Activated CD8-positive, alpha-beta T cell treated with anti-CD3 and anti-CD28 coated beads, Interleukin-2, amount 10 ng/mL, durations not matched to agents 7 days and 5 days (primary cell): ENCODE measurements around the gene B3GALNT2. TPM values are rescaled to one million over a fixed set of nuclear protein-coding genes. Genes with fewer than 3 reads are reported as not detected.

Experiments
- ATAC-seq: fragments of 150-1000 bp; cut with Tn5 transposase; one replicate; pipeline ENCODE4 v1.10.0; 2021; ENCODE audit warnings: moderate library complexity
- CTCF ChIA-PET: fragments of 350-600 bp; sonication (Branson Sonifier 250); formaldehyde crosslinking; loops from one replicate; lab custom pipeline; 2021; ENCODE audit warnings: antibody characterized with exemption; lab: Charles Lee
- POLR2A ChIA-PET: fragments of 350-600 bp; sonication (Branson Sonifier 250); formaldehyde crosslinking; loops from one replicate; lab custom pipeline; 2021; ENCODE audit warnings: antibody characterized with exemption; lab: Charles Lee
- DNase-seq: peaks from one replicate; pipeline ENCODE4 v3.0.0-alpha.2; 2020
- H3K27ac Mint-ChIP-seq: one replicate; pipeline ENCODE4 v1.8.0; 2021; ENCODE audit warnings: mild to moderate bottlenecking, mixed read lengths
- H3K27me3 Mint-ChIP-seq: one replicate; pipeline ENCODE4 v1.8.0; 2021; ENCODE audit warnings: low read depth, mixed read lengths
- H3K36me3 Mint-ChIP-seq: one replicate; pipeline ENCODE4 v1.8.0; 2021; ENCODE audit warnings: low read depth, mixed read lengths
- H3K4me1 Mint-ChIP-seq: one replicate; pipeline ENCODE4 v1.8.0; 2021; ENCODE audit warnings: low read depth, mixed read lengths
- H3K4me3 Mint-ChIP-seq: one replicate; pipeline ENCODE4 v1.8.0; 2021; ENCODE audit warnings: mild to moderate bottlenecking, mixed read lengths
- H3K9me3 Mint-ChIP-seq: one replicate; pipeline ENCODE4 v1.8.0; 2022; ENCODE audit warnings: mixed read lengths; ENCODE audit not compliant: insufficient read depth
- total RNA-seq, 2 experiments: library from RNA; stranded (reverse); gene quantifications; one replicate each; pipeline ENCODE4 v1.2.3, GENCODE V29; 2021

Gene B3GALNT2
- total RNA-seq, 2 experiments from 2014 or later, result 12.9 to 13.0 TPM

DNA sequence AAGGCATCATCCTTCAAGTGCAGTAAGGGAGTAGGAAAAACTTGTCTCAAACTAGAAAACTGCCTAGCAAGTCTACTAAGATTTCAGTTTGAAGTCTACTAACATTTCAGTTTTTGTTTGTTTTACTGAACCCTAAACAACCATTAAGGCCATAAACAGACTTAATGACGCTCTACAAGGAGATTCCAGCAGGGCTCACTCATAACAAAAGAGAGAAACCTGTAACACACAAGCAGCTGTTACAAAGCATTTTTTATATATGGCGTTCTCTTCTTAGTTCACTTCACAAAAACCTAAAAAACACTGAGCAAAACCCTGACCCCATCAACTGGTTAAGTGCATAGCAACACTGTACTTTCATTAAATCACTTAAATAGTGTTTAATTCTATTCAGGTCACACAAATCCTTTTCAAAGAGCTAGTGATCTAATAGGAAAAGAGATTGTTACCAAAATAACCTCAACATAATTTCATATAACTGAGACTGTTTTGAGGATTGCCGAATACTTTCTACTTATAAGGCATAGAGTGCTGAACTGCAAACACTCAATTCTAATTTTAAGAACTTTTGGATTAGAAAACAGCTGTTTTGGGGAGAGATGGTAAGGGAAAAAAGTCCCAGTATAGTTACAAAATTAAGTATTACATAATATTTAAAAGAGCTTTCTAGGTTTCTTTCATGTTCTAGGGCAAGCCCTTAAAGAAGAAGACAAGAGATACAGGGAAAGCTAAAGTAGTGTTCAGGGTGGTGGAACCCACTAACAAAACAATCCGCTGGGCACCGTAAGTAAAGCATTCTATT, 1.4 kb downstream of the B3GALNT2 start:
- no peak for ATAC-seq
- DNase-seq, result no peak
- H3K4me1 Mint-ChIP-seq, result peaks cover 19% of the 10 kb centered on the region
- H3K27me3 Mint-ChIP-seq, result no peaks in the 10 kb centered on the region
- POLR2A ChIA-PET, result interaction anchor here (1.2 to 1.5 kb wide), 3 partner anchors 10 to 342 kb away, joined by 4 read pairs; partner anchors contain the start of gene RBM34
- CTCF ChIA-PET, result interaction anchor here (0.7 to 3.0 kb wide), 10 partner anchors 9 to 469 kb away, joined by 3 to 28 read pairs (median 3); no protein-coding TSS in a partner anchor
- H3K27ac Mint-ChIP-seq, result peak overlapping the region; percentile 83
- peaks cover 3% of the 10 kb centered on the region for H3K36me3 Mint-ChIP-seq
- H3K9me3 Mint-ChIP-seq, result no peaks in the 10 kb centered on the region
- H3K4me3 Mint-ChIP-seq, result peak overlapping the region; percentile 90

DNA sequence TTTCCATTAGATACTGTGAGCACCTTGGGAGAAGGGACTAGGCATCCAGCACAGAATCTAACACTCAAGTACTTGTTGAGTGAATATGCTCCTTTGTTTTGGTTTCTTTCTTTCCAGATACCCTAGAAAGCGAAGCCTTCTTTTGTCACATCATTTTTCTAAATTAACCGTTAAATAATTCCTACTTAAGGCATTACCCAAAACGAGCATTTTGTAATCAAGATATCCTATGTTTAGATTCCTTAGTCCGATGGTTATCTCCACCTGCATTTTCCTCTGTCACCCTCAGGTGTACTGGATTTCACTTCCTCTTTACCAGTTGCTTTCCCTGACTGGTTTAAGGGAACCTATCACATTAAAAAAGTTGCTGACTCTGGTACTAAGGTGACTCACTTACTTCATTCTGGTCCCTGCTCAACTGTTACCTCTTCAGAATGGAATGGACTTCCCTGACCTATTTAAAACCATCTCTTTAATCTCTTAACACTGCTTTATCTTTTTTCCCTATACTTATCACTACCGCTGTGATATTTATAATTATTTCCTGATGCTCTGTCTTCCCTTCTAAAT, 3.2 kb downstream of the B3GALNT2 start:
- DNase-seq (no peak), ATAC-seq (no peak)
- no peak overlapping the region for H3K27ac Mint-ChIP-seq
- H3K36me3 Mint-ChIP-seq, result peaks cover 3% of the 10 kb centered on the region
- H3K27me3 Mint-ChIP-seq, result no peaks in the 10 kb centered on the region
- no peak overlapping the region for H3K4me3 Mint-ChIP-seq
- peaks cover 13% of the 10 kb centered on the region for H3K4me1 Mint-ChIP-seq
- ChIA-PET POLR2A (no interaction called here), CTCF (no interaction called here)
- no peaks in the 10 kb centered on the region for H3K9me3 Mint-ChIP-seq

DNA sequence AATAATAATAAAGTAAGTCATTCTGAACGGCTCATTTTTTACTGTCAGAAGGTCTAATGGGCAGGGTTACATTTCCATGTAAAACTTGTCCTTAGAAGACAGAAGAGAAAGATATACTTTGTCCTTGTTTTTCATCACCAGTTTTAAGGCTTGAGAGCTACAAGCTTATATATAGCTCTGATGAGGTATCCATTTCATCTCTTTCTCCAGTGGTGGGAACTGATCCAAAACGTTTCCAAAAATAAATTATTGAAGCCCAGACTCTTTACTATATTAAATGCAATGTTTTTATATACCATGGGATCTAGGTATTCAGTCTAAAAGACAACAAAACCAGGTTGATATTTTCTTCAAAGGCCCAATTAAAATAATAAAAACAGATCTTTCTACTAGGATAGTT, 8.7 kb downstream of the B3GALNT2 start:
- ChIA-PET CTCF (interaction anchor here (1.5 to 3.9 kb wide), 2 partner anchors 8 kb away, joined by 5 to 28 read pairs; partner anchors contain the start of gene B3GALNT2), POLR2A (no interaction called here)
- no peak overlapping the region for H3K4me3 Mint-ChIP-seq
- H3K27me3 Mint-ChIP-seq, result no peaks in the 10 kb centered on the region
- H3K9me3 Mint-ChIP-seq, result no peaks in the 10 kb centered on the region
- DNase-seq, result no peak
- peaks cover 24% of the 10 kb centered on the region for H3K36me3 Mint-ChIP-seq
- no peak for ATAC-seq
- peaks cover 20% of the 10 kb centered on the region for H3K4me1 Mint-ChIP-seq
- H3K27ac Mint-ChIP-seq, result no peak overlapping the region

DNA sequence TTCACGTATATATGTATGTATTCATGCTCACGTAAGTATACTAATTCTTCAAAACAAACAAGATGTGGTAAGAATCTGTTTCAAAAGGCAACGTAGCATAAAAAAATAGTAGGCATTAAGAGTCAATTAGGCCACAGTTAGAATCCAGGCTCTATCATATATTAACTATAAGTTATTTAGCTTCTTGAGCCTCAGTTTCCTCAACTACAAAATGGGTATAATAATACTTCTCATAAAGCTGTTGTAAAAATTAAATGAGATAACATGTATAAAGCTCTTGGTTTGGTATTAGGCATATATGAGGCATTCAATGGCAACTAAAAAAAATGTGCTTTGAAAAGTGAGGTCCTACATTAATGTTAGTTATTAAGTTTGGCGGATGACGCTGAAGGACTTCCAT, 9.2 kb downstream of the B3GALNT2 start:
- CTCF ChIA-PET, result interaction anchor here (0.7 to 3.9 kb wide), 2 partner anchors 9 to 13 kb away, joined by 3 to 28 read pairs; partner anchors contain the start of gene B3GALNT2
- ATAC-seq (no peak), DNase-seq (no peak)
- H3K27ac Mint-ChIP-seq, result no peak overlapping the region
- peaks cover 20% of the 10 kb centered on the region for H3K4me1 Mint-ChIP-seq
- no peaks in the 10 kb centered on the region for H3K27me3 Mint-ChIP-seq
- POLR2A ChIA-PET, result interaction anchor here (1.5 kb wide), 1 partner anchor 9 kb away, joined by 6 read pairs; the partner anchor contains the start of gene B3GALNT2
- no peak overlapping the region for H3K4me3 Mint-ChIP-seq
- peaks cover 24% of the 10 kb centered on the region for H3K36me3 Mint-ChIP-seq
- H3K9me3 Mint-ChIP-seq, result no peaks in the 10 kb centered on the region

DNA sequence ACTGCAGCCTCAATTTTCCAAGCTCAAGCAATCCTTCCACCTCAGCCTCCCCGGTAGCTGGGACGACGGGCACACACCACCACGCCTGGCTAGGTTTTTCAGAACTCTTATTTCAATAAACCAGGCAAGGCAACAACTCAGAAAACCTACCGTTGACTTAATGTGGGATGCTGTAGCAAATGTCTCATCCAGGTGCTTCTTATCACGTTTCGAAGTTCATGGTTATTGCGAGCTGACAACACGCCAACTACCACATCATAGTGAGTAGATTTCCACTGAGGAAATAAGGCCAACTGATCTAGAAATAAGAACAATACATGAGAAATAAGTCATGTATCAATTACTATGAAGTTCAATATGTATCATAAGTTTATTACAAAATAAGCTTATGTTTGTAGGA, 9.7 kb downstream of the B3GALNT2 start:
- Mint-ChIP-seq H3K9me3 (no peaks in the 10 kb centered on the region), H3K4me3 (no peak overlapping the region), H3K27me3 (no peaks in the 10 kb centered on the region), H3K4me1 (peaks cover 20% of the 10 kb centered on the region), H3K27ac (no peak overlapping the region), H3K36me3 (peaks cover 24% of the 10 kb centered on the region)
- DNase-seq (no peak), ATAC-seq (no peak)
- POLR2A ChIA-PET, result interaction anchor here (1.5 kb wide), 1 partner anchor 10 kb away, joined by 6 read pairs; the partner anchor contains the start of gene B3GALNT2
- CTCF ChIA-PET, result interaction anchor here (0.7 to 3.9 kb wide), 2 partner anchors 9 to 12 kb away, joined by 3 to 28 read pairs; partner anchors contain the start of gene B3GALNT2

DNA sequence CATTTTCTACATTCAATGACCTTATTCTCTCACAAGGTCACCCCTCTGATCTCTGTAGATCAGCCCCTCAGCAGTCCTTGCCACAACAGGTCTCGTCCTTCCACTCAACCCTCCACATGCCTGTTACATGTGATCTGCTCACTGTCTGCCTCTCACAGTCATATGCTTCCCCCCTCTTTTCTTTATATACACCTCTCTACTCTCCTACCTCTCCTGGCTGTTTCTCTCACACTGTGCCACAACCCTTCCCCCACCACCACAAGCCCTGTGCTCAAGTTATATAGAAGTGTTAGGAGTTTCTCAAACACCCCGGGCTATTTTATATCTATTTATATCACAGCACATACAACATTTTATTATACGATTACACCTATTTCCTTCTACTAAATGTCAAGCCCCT, 12.6 kb downstream of the B3GALNT2 start:
- H3K4me1 Mint-ChIP-seq, result peaks cover 20% of the 10 kb centered on the region
- no peaks in the 10 kb centered on the region for H3K27me3 Mint-ChIP-seq
- ATAC-seq, result no peak
- no peak overlapping the region for H3K27ac Mint-ChIP-seq
- H3K4me3 Mint-ChIP-seq, result no peak overlapping the region
- CTCF ChIA-PET, result interaction anchor here (1.0 to 3.9 kb wide), 2 partner anchors 12 kb away, joined by 4 to 28 read pairs; partner anchors contain the start of gene B3GALNT2
- H3K9me3 Mint-ChIP-seq, result no peaks in the 10 kb centered on the region
- H3K36me3 Mint-ChIP-seq, result peaks cover 24% of the 10 kb centered on the region
- no peak for DNase-seq
- POLR2A ChIA-PET, result no interaction called here

DNA sequence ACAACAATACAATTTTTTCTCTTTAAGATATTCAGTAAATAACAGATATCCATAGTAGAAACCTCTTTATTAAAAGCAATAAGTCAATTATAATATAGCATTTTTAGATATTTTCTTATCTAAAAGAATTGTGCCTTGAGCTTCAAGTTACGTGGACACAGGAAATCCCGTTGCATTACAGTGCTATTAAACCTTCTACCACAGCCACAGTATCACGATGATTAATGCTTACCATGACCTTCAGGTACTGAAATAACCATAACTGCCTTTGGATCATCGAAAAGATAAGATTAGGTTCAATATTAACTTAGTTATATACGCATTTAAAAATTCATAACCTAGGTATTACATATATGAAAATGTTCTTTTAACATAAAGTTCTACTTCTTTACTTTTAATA, 17.9 kb downstream of the B3GALNT2 start:
- no peaks in the 10 kb centered on the region for H3K27me3 Mint-ChIP-seq
- no peaks in the 10 kb centered on the region for H3K4me1 Mint-ChIP-seq
- DNase-seq (no peak), ATAC-seq (no peak)
- ChIA-PET CTCF (interaction anchor here (1.3 to 1.4 kb wide), 2 partner anchors 18 to 25 kb away, joined by 3 to 5 read pairs; partner anchors contain the start of gene B3GALNT2), POLR2A (no interaction called here)
- no peak overlapping the region for H3K27ac Mint-ChIP-seq
- H3K4me3 Mint-ChIP-seq, result no peak overlapping the region
- H3K36me3 Mint-ChIP-seq, result peaks cover 11% of the 10 kb centered on the region
- no peaks in the 10 kb centered on the region for H3K9me3 Mint-ChIP-seq

DNA sequence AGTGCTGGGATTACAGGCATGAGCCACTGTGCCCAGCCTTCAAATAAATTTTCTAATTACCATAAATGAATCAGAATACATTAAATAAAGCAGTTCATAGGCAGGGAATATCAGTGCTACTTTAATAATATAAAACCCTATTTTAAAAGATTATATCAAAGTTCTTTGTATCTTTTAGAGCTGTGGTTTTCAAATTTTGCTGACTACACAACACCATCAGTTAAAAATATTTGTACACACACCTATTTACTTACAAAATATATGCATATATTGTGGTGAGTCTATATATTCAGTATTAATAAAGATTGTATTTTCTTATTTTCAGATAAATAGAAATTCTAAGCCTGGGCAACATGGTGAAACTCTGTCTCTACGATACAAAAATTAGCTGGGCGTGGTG, 18.7 kb downstream of the B3GALNT2 start:
- Mint-ChIP-seq H3K27ac (no peak overlapping the region), H3K4me1 (no peaks in the 10 kb centered on the region), H3K36me3 (peaks cover 11% of the 10 kb centered on the region), H3K27me3 (no peaks in the 10 kb centered on the region), H3K4me3 (no peak overlapping the region), H3K9me3 (no peaks in the 10 kb centered on the region)
- ChIA-PET CTCF (interaction anchor here (1.3 to 1.4 kb wide), 2 partner anchors 19 to 24 kb away, joined by 3 to 5 read pairs; partner anchors contain the start of gene B3GALNT2), POLR2A (no interaction called here)
- DNase-seq, result no peak
- ATAC-seq, result no peak

DNA sequence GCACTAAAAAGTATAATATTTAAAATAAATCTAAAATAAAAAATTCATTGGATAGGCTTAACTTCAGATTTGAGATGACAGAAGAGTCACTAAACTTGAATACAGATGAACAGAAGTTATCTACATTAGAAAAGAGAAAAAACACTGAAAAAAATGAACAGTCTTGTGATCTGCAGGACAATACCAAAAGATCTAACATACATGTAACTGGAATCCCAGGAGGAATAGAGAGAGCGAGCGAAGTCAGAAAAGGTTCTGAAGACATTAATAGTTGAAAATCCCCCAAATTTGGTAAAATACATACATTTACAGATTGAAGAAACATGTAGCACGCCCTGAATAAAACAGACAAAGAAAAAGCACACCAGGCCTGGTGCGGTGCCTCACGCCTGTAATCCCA, 21.2 kb downstream of the B3GALNT2 start:
- H3K4me3 Mint-ChIP-seq, result no peak overlapping the region
- peaks cover 23% of the 10 kb centered on the region for H3K36me3 Mint-ChIP-seq
- no peaks in the 10 kb centered on the region for H3K4me1 Mint-ChIP-seq
- no peak for ATAC-seq
- H3K27ac Mint-ChIP-seq, result no peak overlapping the region
- no peaks in the 10 kb centered on the region for H3K9me3 Mint-ChIP-seq
- no peak for DNase-seq
- ChIA-PET CTCF (interaction anchor here (0.5 to 1.4 kb wide), 2 partner anchors 12 to 1117 kb away, joined by 3 read pairs; no protein-coding TSS in a partner anchor), POLR2A (no interaction called here)
- no peaks in the 10 kb centered on the region for H3K27me3 Mint-ChIP-seq

DNA sequence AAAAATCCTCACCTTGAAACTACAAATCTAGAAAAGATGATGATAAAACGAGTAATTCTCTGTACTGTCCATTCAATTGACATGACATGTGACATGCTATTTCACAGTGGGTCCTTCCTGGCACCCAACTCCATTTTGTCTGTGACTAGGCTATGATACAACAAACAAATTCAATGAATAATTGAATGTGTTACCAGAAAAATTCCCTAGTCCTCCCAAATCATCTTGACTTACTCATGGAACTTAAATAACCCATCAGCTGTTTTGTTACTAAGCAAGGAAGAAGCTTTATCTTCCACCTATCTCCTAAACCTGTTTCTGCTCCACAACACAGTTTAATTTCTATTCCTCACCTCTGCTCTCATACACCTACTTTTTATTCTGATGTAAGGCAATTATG, 30.4 kb downstream of the B3GALNT2 start:
- ATAC-seq (no peak), DNase-seq (no peak)
- H3K27me3 Mint-ChIP-seq, result no peaks in the 10 kb centered on the region
- POLR2A ChIA-PET, result no interaction called here
- no peak overlapping the region for H3K4me3 Mint-ChIP-seq
- H3K36me3 Mint-ChIP-seq, result peaks cover 5% of the 10 kb centered on the region
- H3K4me1 Mint-ChIP-seq, result no peaks in the 10 kb centered on the region
- H3K9me3 Mint-ChIP-seq, result no peaks in the 10 kb centered on the region
- no peak overlapping the region for H3K27ac Mint-ChIP-seq
- CTCF ChIA-PET, result no interaction called here

DNA sequence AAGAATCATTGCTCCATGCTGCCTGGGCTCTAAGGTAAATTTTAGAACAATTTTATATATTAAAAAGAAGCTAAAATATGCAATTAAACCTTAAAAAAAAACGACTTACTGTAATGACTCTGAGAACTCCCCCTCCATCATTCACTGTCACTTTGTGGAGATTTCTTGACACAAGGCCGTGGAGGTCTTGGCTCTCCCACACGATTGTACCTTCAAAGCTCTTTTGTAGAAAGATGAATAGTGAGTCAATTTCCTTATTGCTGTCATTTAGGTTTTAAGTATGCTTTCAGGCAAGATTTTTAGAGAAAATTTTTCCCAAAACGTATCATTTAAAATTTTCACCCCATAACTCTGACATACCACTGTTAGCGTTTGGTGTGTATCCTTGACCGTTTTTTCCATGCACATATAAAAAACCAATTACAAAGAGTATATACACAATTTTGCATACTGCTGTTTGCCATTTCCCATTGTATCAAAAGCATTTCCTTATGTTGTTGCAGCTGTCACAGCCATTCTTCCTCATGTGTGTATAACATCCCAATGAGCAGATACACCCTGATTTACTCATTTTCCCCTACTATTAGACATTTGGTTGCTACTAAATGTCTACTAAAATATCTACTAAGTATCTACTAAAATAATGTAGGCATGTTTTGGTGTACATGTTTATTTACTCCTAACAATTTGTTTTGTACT, 33.4 kb downstream of the B3GALNT2 start:
- no peaks in the 10 kb centered on the region for H3K27me3 Mint-ChIP-seq
- H3K36me3 Mint-ChIP-seq, result peaks cover 5% of the 10 kb centered on the region
- CTCF ChIA-PET, result no interaction called here
- no peak overlapping the region for H3K4me3 Mint-ChIP-seq
- ATAC-seq (no peak), DNase-seq (no peak)
- H3K9me3 Mint-ChIP-seq, result no peaks in the 10 kb centered on the region
- POLR2A ChIA-PET, result no interaction called here
- no peak overlapping the region for H3K27ac Mint-ChIP-seq
- H3K4me1 Mint-ChIP-seq, result no peaks in the 10 kb centered on the region
